Neural cell (in vitro differentiated cells): ENCODE results near the gene MRPL11. TPM values are rescaled to one million over a fixed set of nuclear protein-coding genes. Genes with fewer than 3 reads are reported as not detected.
"Not testable (repeated sequence)": the region's sequence is repeated elsewhere in the genome, so short reads cannot be mapped to it uniquely, and the experiment has no call there.

ENCODE experiments used
- H2AFZ ChIP-seq: fragments of 200-600, 300-800 bp; sonication (generic), shearing (Covaris generic); 2 replicates; pipeline ENCODE4 v1.6.0; 2014; ENCODE audit warnings: low read depth, mild to moderate bottlenecking, antibody characterized with exemption, low read length, moderate library complexity
- H3F3A ChIP-seq: fragments of 200-600 bp; shearing (Covaris generic); 2 replicates; pipeline ENCODE4 v1.6.1; 2016; ENCODE audit warnings: mild to moderate bottlenecking, moderate library complexity, mixed read lengths, antibody characterized with exemption, low read length; ENCODE audit not compliant: insufficient read depth, poor library complexity, severe bottlenecking
- H3K27ac ChIP-seq: fragments of 200-600, 300-800 bp; sonication (generic), shearing (Covaris generic); 2 replicates; pipeline ENCODE4 v1.5.1; 2014; ENCODE audit warnings: mild to moderate bottlenecking, low read length, moderate library complexity
- H3K27me3 ChIP-seq: fragments of 300-800, 200-600 bp; sonication (generic), shearing (Covaris generic); 2 replicates; pipeline ENCODE4 v1.6.0; 2014; ENCODE audit warnings: mild to moderate bottlenecking, low read depth, low read length, moderate library complexity; ENCODE audit not compliant: insufficient read depth
- H3K36me3 ChIP-seq: fragments of 300-800, 200-600 bp; sonication (generic), shearing (Covaris generic); 2 replicates; pipeline ENCODE4 v1.5.1; 2014; ENCODE audit warnings: mild to moderate bottlenecking, antibody characterized with exemption, low read length, moderate library complexity; ENCODE audit not compliant: insufficient read depth
- H3K4me2 ChIP-seq: fragments of 300-800, 200-600 bp; sonication (generic), shearing (Covaris generic); 2 replicates; pipeline ENCODE4 v1.6.0; 2014; ENCODE audit warnings: mild to moderate bottlenecking, low read length
- H3K4me3 ChIP-seq: fragments of 300-800, 200-600 bp; sonication (generic), shearing (Covaris generic); 2 replicates; pipeline ENCODE4 v1.5.1; 2014; ENCODE audit warnings: mild to moderate bottlenecking, low read length, moderate library complexity
- H3K79me2 ChIP-seq: fragments of 200-600 bp; shearing (Covaris generic); replicated peaks from 2 replicates; pipeline ENCODE4 v1.6.0; 2014; ENCODE audit warnings: mild to moderate bottlenecking, low read length, moderate library complexity; ENCODE audit not compliant: insufficient read depth
- H3K9ac ChIP-seq: fragments of 300-800, 200-600 bp; sonication (generic), shearing (Covaris generic); 2 replicates; pipeline ENCODE4 v1.6.1; 2016; ENCODE audit warnings: mild to moderate bottlenecking, low read length, mixed read lengths
- H3K9me2 ChIP-seq: fragments of 200-600 bp; shearing (Covaris generic); 2 replicates; pipeline ENCODE4 v1.6.1; 2016; ENCODE audit warnings: mild to moderate bottlenecking, low read length, mixed read lengths; ENCODE audit not compliant: insufficient read depth
- H3K9me3 ChIP-seq: fragments of 200-600, 300-800 bp; sonication (generic), shearing (Covaris generic); 2 replicates; pipeline ENCODE4 v1.6.1; 2016; ENCODE audit warnings: mild to moderate bottlenecking, mixed run types, low read length, moderate library complexity, mixed read lengths
- H4K20me1 ChIP-seq: fragments of 200-600 bp; shearing (Covaris generic); 2 replicates; pipeline ENCODE4 v1.6.1; 2016; ENCODE audit warnings: mild to moderate bottlenecking, mixed run types; ENCODE audit not compliant: insufficient read depth
- EP300 ChIP-seq: fragments of 450-650 bp; conservative IDR thresholded peaks from 2 replicates; pipeline ENCODE4 v1.6.1; 2014; ENCODE audit warnings: antibody characterized with exemption, mild to moderate bottlenecking, moderate library complexity; ENCODE audit not compliant: poor library complexity, severe bottlenecking
- EZH2 ChIP-seq: fragments of 200-600, 300-800 bp; shearing (Covaris generic), sonication (generic); IDR thresholded peaks from 2 replicates; pipeline ENCODE4 v1.6.1; 2014; ENCODE audit warnings: antibody characterized with exemption, low read length, borderline replicate concordance, mild to moderate bottlenecking; ENCODE audit not compliant: insufficient read depth, poor library complexity, severe bottlenecking
- MXI1 ChIP-seq: fragments of 450-650 bp; conservative IDR thresholded peaks from 2 replicates; pipeline ENCODE4 v1.6.1; 2014; ENCODE audit warnings: antibody characterized with exemption, mild to moderate bottlenecking; ENCODE audit not compliant: poor library complexity, severe bottlenecking
- POLR2AphosphoS5 ChIP-seq: IDR thresholded peaks from 2 replicates; pipeline ENCODE4 v1.6.1; 2012
- RAD21 ChIP-seq: fragments of 450-650 bp; conservative IDR thresholded peaks from 2 replicates; pipeline ENCODE4 v1.6.1; 2014; ENCODE audit warnings: antibody characterized with exemption, mild to moderate bottlenecking, moderate library complexity
- SMC3 ChIP-seq: fragments of 450-650 bp; conservative IDR thresholded peaks from 2 replicates; pipeline ENCODE4 v1.6.1; 2014; ENCODE audit warnings: antibody characterized with exemption, mild to moderate bottlenecking, moderate library complexity; ENCODE audit not compliant: poor library complexity
- TAF1 ChIP-seq: IDR thresholded peaks from 2 replicates; pipeline ENCODE4 v1.6.1; 2012; ENCODE audit warnings: low read depth
- polyA plus RNA-seq: library from polyadenylated mRNA; depleted of rRNA; stranded (reverse); fragments of >200 nt; gene quantifications from 2 replicates; pipeline ENCODE4 v1.2.3, GENCODE V29; 2014
- TF ChIP-seq, protein P1 (sequence below): IDR thresholded peaks from 2 replicates; pipeline ENCODE4 v1.6.1; 2012; ENCODE audit warnings: borderline replicate concordance
- TF ChIP-seq, protein P2 (sequence below): fragments of 450-650 bp; IDR thresholded peaks from 2 replicates; pipeline ENCODE4 v1.5.1; 2014; ENCODE audit warnings: antibody characterized with exemption, mild to moderate bottlenecking, moderate library complexity; ENCODE audit not compliant: poor library complexity, severe bottlenecking

The MRPL11 gene
- polyA plus RNA-seq, 1 donor from 2014 or later = 50.9 TPM

DNA sequence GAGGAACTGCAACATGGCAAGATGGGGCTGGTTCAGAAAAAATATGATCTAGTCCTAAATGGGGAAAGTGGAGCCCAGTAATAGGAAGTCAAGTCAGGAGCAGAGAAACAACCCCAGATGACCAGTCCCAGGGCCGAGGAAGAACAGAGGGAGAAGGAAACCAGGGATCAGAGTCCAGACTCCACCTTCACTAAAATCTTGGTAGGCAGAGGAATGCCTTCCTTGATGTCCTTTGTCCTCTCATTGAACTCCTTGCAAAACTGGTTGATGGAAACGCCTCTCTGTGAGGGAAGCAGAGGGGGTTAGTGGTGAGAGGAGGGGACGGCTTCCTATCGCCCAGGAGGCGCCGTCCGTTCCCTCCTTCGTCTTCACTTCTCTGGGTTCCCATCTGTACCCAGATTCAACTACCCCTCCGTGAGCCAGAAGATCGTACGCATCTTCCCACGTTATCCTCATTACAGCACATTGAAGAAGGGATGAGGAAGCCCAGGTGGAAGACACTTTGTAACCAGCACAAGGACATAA is 607 bp downstream of the MRPL11 start:
- Histone ChIP-seq H2AFZ (peak overlapping the region; percentile 75), H3K9me3 (no peaks in the 10 kb centered on the region), H3K4me3 (peak overlapping the region; percentile 88), H3F3A (no peaks in the 10 kb centered on the region), H4K20me1 (no peaks in the 10 kb centered on the region), H3K27me3 (no peaks in the 10 kb centered on the region), H3K36me3 (no peaks in the 10 kb centered on the region), H3K27ac (peak overlapping the region; percentile 57), H3K4me2 (peak overlapping the region; percentile 78), H3K9me2 (no peaks in the 10 kb centered on the region), H3K9ac (peak overlapping the region; percentile 81), H3K79me2 (no peaks in the 10 kb centered on the region)
- TF ChIP-seq EZH2 (no peak), RAD21 (no peak), POLR2AphosphoS5 (no peak), EP300 (no peak), TAF1 (no peak), MXI1 (no peak)
- TF ChIP-seq, protein P1, sequence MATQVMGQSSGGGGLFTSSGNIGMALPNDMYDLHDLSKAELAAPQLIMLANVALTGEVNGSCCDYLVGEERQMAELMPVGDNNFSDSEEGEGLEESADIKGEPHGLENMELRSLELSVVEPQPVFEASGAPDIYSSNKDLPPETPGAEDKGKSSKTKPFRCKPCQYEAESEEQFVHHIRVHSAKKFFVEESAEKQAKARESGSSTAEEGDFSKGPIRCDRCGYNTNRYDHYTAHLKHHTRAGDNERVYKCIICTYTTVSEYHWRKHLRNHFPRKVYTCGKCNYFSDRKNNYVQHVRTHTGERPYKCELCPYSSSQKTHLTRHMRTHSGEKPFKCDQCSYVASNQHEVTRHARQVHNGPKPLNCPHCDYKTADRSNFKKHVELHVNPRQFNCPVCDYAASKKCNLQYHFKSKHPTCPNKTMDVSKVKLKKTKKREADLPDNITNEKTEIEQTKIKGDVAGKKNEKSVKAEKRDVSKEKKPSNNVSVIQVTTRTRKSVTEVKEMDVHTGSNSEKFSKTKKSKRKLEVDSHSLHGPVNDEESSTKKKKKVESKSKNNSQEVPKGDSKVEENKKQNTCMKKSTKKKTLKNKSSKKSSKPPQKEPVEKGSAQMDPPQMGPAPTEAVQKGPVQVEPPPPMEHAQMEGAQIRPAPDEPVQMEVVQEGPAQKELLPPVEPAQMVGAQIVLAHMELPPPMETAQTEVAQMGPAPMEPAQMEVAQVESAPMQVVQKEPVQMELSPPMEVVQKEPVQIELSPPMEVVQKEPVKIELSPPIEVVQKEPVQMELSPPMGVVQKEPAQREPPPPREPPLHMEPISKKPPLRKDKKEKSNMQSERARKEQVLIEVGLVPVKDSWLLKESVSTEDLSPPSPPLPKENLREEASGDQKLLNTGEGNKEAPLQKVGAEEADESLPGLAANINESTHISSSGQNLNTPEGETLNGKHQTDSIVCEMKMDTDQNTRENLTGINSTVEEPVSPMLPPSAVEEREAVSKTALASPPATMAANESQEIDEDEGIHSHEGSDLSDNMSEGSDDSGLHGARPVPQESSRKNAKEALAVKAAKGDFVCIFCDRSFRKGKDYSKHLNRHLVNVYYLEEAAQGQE = no peak
- TF ChIP-seq, protein P2, sequence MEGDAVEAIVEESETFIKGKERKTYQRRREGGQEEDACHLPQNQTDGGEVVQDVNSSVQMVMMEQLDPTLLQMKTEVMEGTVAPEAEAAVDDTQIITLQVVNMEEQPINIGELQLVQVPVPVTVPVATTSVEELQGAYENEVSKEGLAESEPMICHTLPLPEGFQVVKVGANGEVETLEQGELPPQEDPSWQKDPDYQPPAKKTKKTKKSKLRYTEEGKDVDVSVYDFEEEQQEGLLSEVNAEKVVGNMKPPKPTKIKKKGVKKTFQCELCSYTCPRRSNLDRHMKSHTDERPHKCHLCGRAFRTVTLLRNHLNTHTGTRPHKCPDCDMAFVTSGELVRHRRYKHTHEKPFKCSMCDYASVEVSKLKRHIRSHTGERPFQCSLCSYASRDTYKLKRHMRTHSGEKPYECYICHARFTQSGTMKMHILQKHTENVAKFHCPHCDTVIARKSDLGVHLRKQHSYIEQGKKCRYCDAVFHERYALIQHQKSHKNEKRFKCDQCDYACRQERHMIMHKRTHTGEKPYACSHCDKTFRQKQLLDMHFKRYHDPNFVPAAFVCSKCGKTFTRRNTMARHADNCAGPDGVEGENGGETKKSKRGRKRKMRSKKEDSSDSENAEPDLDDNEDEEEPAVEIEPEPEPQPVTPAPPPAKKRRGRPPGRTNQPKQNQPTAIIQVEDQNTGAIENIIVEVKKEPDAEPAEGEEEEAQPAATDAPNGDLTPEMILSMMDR = no peak

DNA sequence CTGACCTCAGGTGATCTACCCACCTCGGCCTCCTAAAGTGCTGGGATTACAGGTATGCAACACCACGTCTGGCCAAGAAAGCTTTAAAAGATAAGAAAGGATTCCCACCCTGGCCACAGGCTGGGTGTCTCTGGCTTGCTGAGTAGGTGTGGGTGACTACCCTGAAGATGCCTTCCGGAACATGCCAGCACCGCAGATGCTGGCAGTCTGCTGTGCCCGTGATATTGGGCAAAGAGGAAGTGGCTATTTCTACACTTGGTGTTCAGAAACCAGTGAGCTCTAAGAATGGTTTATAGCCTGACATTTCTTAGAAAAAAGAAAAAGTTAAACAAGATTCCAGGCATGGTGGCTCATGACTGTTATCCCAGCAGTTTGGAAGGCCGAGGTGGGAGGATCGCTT is 6.1 kb downstream of the MRPL11 start:
- Histone ChIP-seq H3K27ac (no peak overlapping the region), H3K9me3 (no peaks in the 10 kb centered on the region), H3K27me3 (no peaks in the 10 kb centered on the region), H2AFZ (no peak overlapping the region), H3K4me3 (no peak overlapping the region), H3K79me2 (no peaks in the 10 kb centered on the region), H3F3A (no peaks in the 10 kb centered on the region), H3K4me2 (no peak overlapping the region), H3K9me2 (no peaks in the 10 kb centered on the region), H4K20me1 (no peaks in the 10 kb centered on the region), H3K36me3 (no peaks in the 10 kb centered on the region), H3K9ac (no peak overlapping the region)
- TF ChIP-seq SMC3 = no peak
- TF ChIP-seq, protein P1 = no peak
- TF ChIP-seq RAD21 = no peak
- no peak for TF ChIP-seq EP300
- no peak for TF ChIP-seq TAF1
- no peak for TF ChIP-seq EZH2
- TF ChIP-seq, protein P2 = no peak
- no peak for TF ChIP-seq MXI1
- no peak for TF ChIP-seq POLR2AphosphoS5

DNA sequence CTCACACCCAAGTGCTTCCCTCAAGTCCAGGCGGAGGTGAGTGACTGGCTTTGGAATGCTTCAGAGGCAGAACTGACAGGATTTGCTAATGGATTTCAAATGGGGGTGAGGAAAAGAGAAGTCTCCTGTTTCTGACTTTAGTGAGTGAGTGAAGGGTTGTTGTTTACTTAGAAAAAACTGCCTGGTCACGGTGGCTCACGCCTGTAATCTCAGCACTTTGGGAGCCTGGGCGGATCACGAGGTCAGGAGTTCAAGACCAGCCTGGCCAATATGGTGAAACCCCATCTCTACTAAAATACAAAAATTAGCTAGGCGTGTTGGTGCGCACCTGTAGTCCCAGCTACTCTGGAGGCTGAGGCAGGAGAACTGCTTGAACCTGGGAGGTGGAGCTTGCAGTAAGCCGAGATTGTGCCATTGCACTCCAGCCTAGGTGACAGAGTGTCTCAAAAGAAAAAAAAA is 6.7 kb downstream of the MRPL11 start:
- H3K27ac ChIP-seq, H3K9ac ChIP-seq, H4K20me1 ChIP-seq, H2AFZ ChIP-seq, H3K27me3 ChIP-seq, H3K4me3 ChIP-seq, H3K9me2 ChIP-seq, H3K9me3 ChIP-seq, H3K36me3 ChIP-seq, H3F3A ChIP-seq, H3K4me2 ChIP-seq, H3K79me2 ChIP-seq: not testable (repeated sequence)
